H1 (cell line): ENCODE results near the gene CCDC12. TPM values are rescaled to one million over a fixed set of nuclear protein-coding genes. Genes with fewer than 3 reads are reported as not detected.

Source experiments
- CTBP2 ChIP-seq: IDR thresholded peaks from 2 replicates; pipeline ENCODE4 v1.7.0; 2011; ENCODE audit warnings: borderline replicate concordance, mild to moderate bottlenecking, moderate library complexity, mixed read lengths, low read length; ENCODE audit not compliant: insufficient read depth, insufficient read length
- GTF2F1 ChIP-seq: IDR thresholded peaks from 2 replicates; pipeline ENCODE4 v1.6.1; 2012; ENCODE audit warnings: low read depth, low read length, improper control_type of control experiment, borderline replicate concordance
- polyA plus RNA-seq, 7 experiments: library from polyadenylated mRNA; depleted of rRNA in 3 of 7; stranded (reverse) in 5 of 7; unstranded in 2 of 7; fragments of >200 nt in 5 of 7; fragments of 200-250 nt in 2 of 7; gene quantifications; 1 replicate in 5 of 7; 2 replicates in 1 of 7; 4 replicates in 1 of 7; pipeline versions ENCODE4 v1.2.1 to v1.2.3, GENCODE V29; 2011 to 2013; ENCODE audit warnings: missing spikeins in 2 of 7, mixed read lengths in 2 of 7
- total RNA-seq: library from RNA; stranded (reverse); fragmentation: NEBNext Ultra II Directional; extraction: Animal tissue kit (Norgen Biotek cat#: 25700); gene quantifications from 2 replicates; pipeline ENCODE4 v1.2.1, GENCODE V29; 2021

Gene CCDC12
- total and polyA plus RNA-seq, 2 of the 8 experiments (the other 6 are each of a cell fraction or from before 2014, with no cell fraction given), result 29.5 to 41.3 TPM

- TF ChIP-seq GTF2F1 (no peak), CTBP2 (no peak)
Observed at GRCh38 chr3:46976326-46977190, at the start of gene CCDC12 (continued).
